HepG2 (cell line): ENCODE measurements around the gene EFHD2. TPM values are rescaled to one million over a fixed set of nuclear protein-coding genes. Genes with fewer than 3 reads are reported as not detected.

Experiments
- ATAC-seq: fragments of 200-7000 bp; cut with Tn5 transposase; 3 replicates; pipeline ENCODE4 v1.9.1; 2020; ENCODE audit warnings: mild to moderate bottlenecking, moderate library complexity
- BruUV-seq: library from RNA; stranded (reverse); fragments of 400-500 nt; replicated peaks from 2 replicates; lab custom pipeline; 2021; lab: Mats Ljungman, UMichigan
- CTCF ChIA-PET: fragments of 300-600 bp; formaldehyde crosslinking; extraction: SDS; loops from one replicate; lab custom pipeline; 2021; ENCODE audit warnings: low total read pairs, inconsistent platforms, low intra/inter-chr PET ratio; lab: Yijun Ruan, JAX
- POLR2A ChIA-PET: fragments of 350-600 bp; sonication (Branson Sonifier 250); formaldehyde crosslinking; loops from one replicate; lab custom pipeline; 2020; ENCODE audit warnings: antibody characterized with exemption, inconsistent platforms; lab: Yijun Ruan, JAX
- DNase-seq: peaks from one replicate; pipeline ENCODE4 v3.0.0-alpha.2; 2015; ENCODE audit warnings: low spot score
- FAIRE-seq: peaks from 3 replicates; lab custom pipeline; 2011; peaks lifted over from hg19 to GRCh38; lab: Jason Lieb, UNC
- H2AFZ ChIP-seq: one replicate; pipeline ENCODE4 v1.6.1; 2011; ENCODE audit warnings: low read length, inconsistent platforms
- H3K27ac ChIP-seq: fragments of 300-600 bp; 3 replicates; pipeline ENCODE4 v1.8.0; 2011; ENCODE audit warnings: mixed run types, mild to moderate bottlenecking, mixed read lengths, low read length, inconsistent platforms; ENCODE audit not compliant: insufficient read depth; ENCODE audit errors: extremely low read length
- H3K27me3 ChIP-seq, 2 experiments: fragments of 200-600 bp in 1 of 2; 2 replicates in 1 of 2; 3 replicates in 1 of 2; pipeline versions ENCODE4 v1.6.0 to v1.8.0; 2011; ENCODE audit warnings: low read length in 2 of 2, mild to moderate bottlenecking in 2 of 2, moderate library complexity in 2 of 2, inconsistent platforms in 1 of 2; ENCODE audit not compliant: insufficient read depth in 2 of 2, control insufficient read depth in 1 of 2
- H3K36me3 ChIP-seq, 2 experiments: fragments of 200-600 bp in 1 of 2; replicated peaks in 1 of 2; 2 replicates in 1 of 2; 3 replicates in 1 of 2; pipeline versions ENCODE4 v1.5.1 to v1.8.0; 2011; ENCODE audit warnings: low read length in 2 of 2, inconsistent platforms in 1 of 2; ENCODE audit not compliant: insufficient read depth in 2 of 2, control insufficient read depth in 1 of 2
- H3K4me1 ChIP-seq: 2 replicates; pipeline ENCODE4 v1.5.1; 2012; ENCODE audit warnings: low read length, inconsistent platforms; ENCODE audit not compliant: insufficient read depth
- H3K4me2 ChIP-seq: 2 replicates; pipeline ENCODE4 v1.6.0; 2011; ENCODE audit warnings: low read depth, low read length, inconsistent platforms
- H3K4me3 ChIP-seq, 3 experiments: fragments of 200-600 bp in 1 of 3; sonication (generic), shearing (Covaris generic) in 1 of 3; replicated peaks in 1 of 3; 2 replicates each; pipeline ENCODE4 v1.5.1; 2011 to 2016; ENCODE audit warnings: low read length in 3 of 3, inconsistent platforms in 2 of 3, low read depth in 2 of 3, mild to moderate bottlenecking in 2 of 3, control low read depth in 1 of 3, mixed read lengths in 1 of 3; ENCODE audit not compliant: insufficient read depth in 1 of 3
- H3K79me2 ChIP-seq: one replicate; pipeline ENCODE4 v1.6.1; 2011; ENCODE audit warnings: low read length, inconsistent platforms; ENCODE audit not compliant: insufficient read depth
- H3K9ac ChIP-seq: 2 replicates; pipeline ENCODE4 v1.6.0; 2011; ENCODE audit warnings: mild to moderate bottlenecking, low read depth, low read length, inconsistent platforms; ENCODE audit not compliant: insufficient read depth
- H3K9me3 ChIP-seq: 2 replicates; pipeline ENCODE4 v1.5.1; 2012; ENCODE audit warnings: mild to moderate bottlenecking, low read length
- H4K20me1 ChIP-seq: 2 replicates; pipeline ENCODE4 v1.6.0; 2011; ENCODE audit warnings: inconsistent platforms, mild to moderate bottlenecking, low read length, moderate library complexity; ENCODE audit not compliant: insufficient read depth
- PAXIP1 ChIP-seq: sonication (generic); formaldehyde crosslinking; conservative IDR thresholded peaks from 2 replicates; pipeline ENCODE4 v1.4.0; 2020; ENCODE audit warnings: mild to moderate bottlenecking, missing genetic modification reagents, moderate library complexity
- RXRB ChIP-seq: IDR thresholded peaks from 2 replicates; pipeline ENCODE4 v1.6.1; 2016; ENCODE audit warnings: borderline replicate concordance, missing genetic modification reagents, missing compliant biosample characterization
- ZNF121 ChIP-seq: sonication (generic); formaldehyde crosslinking; IDR thresholded peaks from 2 replicates; pipeline ENCODE4 v1.5.0; 2020; ENCODE audit warnings: mild to moderate bottlenecking, missing genetic modification reagents
- ZNF362 ChIP-seq: sonication (generic); formaldehyde crosslinking; IDR thresholded peaks from 2 replicates; pipeline ENCODE4 v1.4.0; 2020; ENCODE audit warnings: missing genetic modification reagents, mild to moderate bottlenecking, borderline replicate concordance
- WGBS: methylation state at CpG from one replicate; pipeline ENCODE4 v1.1.6; 2017; ENCODE audit warnings: low lambda C conversion rate; 5-methylcytosine and 5-hydroxymethylcytosine counted together
- in situ Hi-C: cut with HindIII; loops from 2 replicates; pipeline ENCODE4 v1.10.0; 2017; ENCODE audit warnings: low pct_unique_long_range_greater_than_20kb; ENCODE audit not compliant: extremely low pct_ligation_motif_present
- intact Hi-C: fragments of 100-400 bp; cut with micrococcal nuclease; formaldehyde crosslinking; loops from one replicate; pipeline ENCODE4 v1.10.0; 2022; ENCODE audit not compliant: unreplicated experiment
- polyA plus RNA-seq, 8 experiments: library from polyadenylated mRNA; depleted of rRNA in 3 of 8; stranded (reverse) in 7 of 8; unstranded in 1 of 8; fragments of >200 nt; fragmentation: Illumina TruSeq in 4 of 8; extraction: Trizol in 4 of 8; gene quantifications; 2 replicates each; pipeline versions ENCODE4 v1.2.1 to v1.2.3, GENCODE V29; 2011 to 2016; ENCODE audit warnings: low read depth in 4 of 8, missing spikeins in 1 of 8, mixed read lengths in 1 of 8; ENCODE audit not compliant: insufficient read depth in 1 of 8
- total RNA-seq, 5 experiments: library from RNA; depleted of rRNA; stranded (reverse); fragments of >200 nt; fragmentation: Illumina TruSeq; extraction: Trizol; gene quantifications; 2 replicates each; pipeline ENCODE4 v1.2.3, GENCODE V29; 2016; ENCODE audit warnings: low read depth in 1 of 5
- TF ChIP-seq, protein P1 (sequence below): sonication (generic); formaldehyde crosslinking; IDR thresholded peaks from 2 replicates; pipeline ENCODE4 v1.5.0; 2020; ENCODE audit warnings: mild to moderate bottlenecking, missing genetic modification reagents

The EFHD2 gene
- total and polyA plus RNA-seq, 2 of the 13 experiments (the other 11 are each of a cell fraction or from before 2014, with no cell fraction given), result 9.4 to 12.7 TPM

DNA sequence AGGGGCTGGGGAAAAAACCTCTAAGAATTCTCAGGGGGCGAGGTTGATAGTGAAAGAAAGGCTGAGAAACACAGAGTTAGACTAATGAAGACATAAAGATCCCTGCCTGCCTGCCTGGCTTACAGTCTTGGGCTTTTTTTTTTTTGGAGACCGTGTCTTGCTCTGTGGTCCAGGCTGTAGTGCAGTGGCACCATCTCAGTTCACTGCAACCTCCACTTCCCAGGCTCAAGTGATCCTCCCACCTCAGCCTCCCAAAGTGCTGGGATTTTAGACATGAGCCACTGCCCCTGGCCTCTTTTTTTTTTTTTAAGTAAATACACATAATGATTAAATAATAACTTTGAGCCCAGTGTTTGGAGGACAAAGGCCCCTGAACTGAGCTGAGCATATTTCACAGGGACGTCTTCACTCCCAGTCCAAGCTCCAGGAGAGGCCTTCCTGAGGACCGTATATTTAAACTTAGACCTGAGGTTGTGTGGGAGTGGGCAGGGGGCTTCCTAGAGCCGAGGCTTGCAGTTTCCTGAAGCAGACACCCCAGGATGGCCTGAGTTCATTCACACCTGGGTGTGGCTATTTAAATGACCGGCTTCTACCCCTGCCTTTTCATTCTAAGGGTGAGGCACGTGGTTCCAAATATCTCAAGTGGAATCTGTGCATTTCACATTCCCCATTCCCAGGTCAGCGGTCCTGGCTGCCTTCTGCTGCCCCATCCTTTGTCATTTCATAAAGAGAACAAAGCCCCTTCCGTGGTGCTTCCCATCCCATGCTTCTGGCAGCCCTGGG lies 16.0 kb upstream of the EFHD2 start:
- Histone ChIP-seq H3K27ac (no peak overlapping the region), H3K4me3 (peak overlapping the region in 1 of 3 experiments; percentile 24; a peak in 1 of 6 replicates), H2AFZ (peak overlapping the region; percentile 27), H3K9ac (no peak overlapping the region), H3K79me2 (no peaks in the 10 kb centered on the region), H3K4me1 (peaks cover 19% of the 10 kb centered on the region), H3K36me3 (no peaks in the 10 kb centered on the region), H3K9me3 (no peaks in the 10 kb centered on the region), H4K20me1 (no peaks in the 10 kb centered on the region), H3K27me3 (peaks cover 1 to 11% of the 10 kb centered on the region in 2 experiments; a peak in 3 of 5 replicates), H3K4me2 (peak overlapping the region; percentile 46; the same call in 1 of the 2 replicates)
- intact Hi-C loops (no loop called here), in situ Hi-C loops (no loop called here)
- peak; percentile 53 for TF ChIP-seq PAXIP1 (CRISPR knock-in tag)
- TF ChIP-seq ZNF362 (CRISPR knock-in tag), result peak; percentile 65; the same call in 1 of the 2 replicates
- no peak for TF ChIP-seq RXRB
- TF ChIP-seq, protein P1, sequence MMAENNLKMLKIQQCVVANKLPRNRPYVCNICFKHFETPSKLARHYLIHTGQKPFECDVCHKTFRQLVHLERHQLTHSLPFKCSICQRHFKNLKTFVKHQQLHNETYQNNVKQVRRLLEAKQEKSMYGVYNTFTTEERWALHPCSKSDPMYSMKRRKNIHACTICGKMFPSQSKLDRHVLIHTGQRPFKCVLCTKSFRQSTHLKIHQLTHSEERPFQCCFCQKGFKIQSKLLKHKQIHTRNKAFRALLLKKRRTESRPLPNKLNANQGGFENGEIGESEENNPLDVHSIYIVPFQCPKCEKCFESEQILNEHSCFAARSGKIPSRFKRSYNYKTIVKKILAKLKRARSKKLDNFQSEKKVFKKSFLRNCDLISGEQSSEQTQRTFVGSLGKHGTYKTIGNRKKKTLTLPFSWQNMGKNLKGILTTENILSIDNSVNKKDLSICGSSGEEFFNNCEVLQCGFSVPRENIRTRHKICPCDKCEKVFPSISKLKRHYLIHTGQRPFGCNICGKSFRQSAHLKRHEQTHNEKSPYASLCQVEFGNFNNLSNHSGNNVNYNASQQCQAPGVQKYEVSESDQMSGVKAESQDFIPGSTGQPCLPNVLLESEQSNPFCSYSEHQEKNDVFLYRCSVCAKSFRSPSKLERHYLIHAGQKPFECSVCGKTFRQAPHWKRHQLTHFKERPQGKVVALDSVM (CRISPR knock-in tag), result peak; percentile 99
- TF ChIP-seq ZNF121, result 0 out of 2 replicates have a peak, but pooled peaks have one; percentile 38
- WGBS, result 2% methylated on average over 8 of the region's 9 CpGs
- POLR2A ChIA-PET, result no interaction called here
- FAIRE-seq, result no peak
- BruUV-seq, result no TSS peak
- DNase-seq, result no peak
- CTCF ChIA-PET, result no interaction called here
- ATAC-seq, result no peak; the same call in 2 of the 3 replicates
